ENCODE data around the gene FILIP1. TPM values are rescaled to one million over a fixed set of nuclear protein-coding genes. Genes with fewer than 3 reads are reported as not detected.

The FILIP1 gene
- total RNA-seq, 1 experiment from 2014 or later = 2.9 TPM

DNA sequence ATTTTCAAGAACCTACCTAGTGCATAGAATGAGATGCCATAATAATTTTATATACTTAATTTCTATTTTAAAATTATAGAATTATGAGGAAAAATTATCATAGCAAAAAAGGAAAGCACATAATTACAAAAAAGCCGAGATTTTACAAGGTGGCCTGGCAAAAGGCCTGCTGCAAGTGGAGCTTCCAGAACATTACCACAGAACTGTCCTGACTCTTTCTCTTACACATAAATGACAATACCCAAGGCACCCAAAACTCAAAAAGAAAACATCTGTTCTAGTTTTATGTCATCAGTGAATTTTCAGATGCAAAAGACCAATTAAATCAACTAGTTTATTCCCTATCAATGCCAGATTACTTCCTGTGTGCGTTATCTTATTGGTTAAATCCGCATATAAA lies 74.2 kb downstream of the FILIP1 start (continued):
- TF ChIP-seq, protein P1, sequence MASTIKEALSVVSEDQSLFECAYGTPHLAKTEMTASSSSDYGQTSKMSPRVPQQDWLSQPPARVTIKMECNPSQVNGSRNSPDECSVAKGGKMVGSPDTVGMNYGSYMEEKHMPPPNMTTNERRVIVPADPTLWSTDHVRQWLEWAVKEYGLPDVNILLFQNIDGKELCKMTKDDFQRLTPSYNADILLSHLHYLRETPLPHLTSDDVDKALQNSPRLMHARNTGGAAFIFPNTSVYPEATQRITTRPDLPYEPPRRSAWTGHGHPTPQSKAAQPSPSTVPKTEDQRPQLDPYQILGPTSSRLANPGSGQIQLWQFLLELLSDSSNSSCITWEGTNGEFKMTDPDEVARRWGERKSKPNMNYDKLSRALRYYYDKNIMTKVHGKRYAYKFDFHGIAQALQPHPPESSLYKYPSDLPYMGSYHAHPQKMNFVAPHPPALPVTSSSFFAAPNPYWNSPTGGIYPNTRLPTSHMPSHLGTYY (CRISPR knock-in tag; IDR thresholded peaks at IDR 0.05) = no peak
- TF ChIP-seq, protein P2, sequence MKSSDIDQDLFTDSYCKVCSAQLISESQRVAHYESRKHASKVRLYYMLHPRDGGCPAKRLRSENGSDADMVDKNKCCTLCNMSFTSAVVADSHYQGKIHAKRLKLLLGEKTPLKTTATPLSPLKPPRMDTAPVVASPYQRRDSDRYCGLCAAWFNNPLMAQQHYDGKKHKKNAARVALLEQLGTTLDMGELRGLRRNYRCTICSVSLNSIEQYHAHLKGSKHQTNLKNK (CRISPR knock-in tag; IDR thresholded peaks at IDR 0.05) = no peak
- TF ChIP-seq, protein P3, sequence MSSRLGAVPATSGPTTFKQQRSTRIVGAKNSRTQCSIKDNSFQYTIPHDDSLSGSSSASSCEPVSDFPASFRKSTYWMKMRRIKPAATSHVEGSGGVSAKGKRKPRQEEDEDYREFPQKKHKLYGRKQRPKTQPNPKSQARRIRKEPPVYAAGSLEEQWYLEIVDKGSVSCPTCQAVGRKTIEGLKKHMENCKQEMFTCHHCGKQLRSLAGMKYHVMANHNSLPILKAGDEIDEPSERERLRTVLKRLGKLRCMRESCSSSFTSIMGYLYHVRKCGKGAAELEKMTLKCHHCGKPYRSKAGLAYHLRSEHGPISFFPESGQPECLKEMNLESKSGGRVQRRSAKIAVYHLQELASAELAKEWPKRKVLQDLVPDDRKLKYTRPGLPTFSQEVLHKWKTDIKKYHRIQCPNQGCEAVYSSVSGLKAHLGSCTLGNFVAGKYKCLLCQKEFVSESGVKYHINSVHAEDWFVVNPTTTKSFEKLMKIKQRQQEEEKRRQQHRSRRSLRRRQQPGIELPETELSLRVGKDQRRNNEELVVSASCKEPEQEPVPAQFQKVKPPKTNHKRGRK (CRISPR knock-in tag; IDR thresholded peaks at IDR 0.05; ENCODE audit: borderline replicate concordance) = no peak
- TF ChIP-seq ELF4 (CRISPR knock-in tag; IDR thresholded peaks at IDR 0.05; ENCODE audit: low read depth) = no peak

DNA sequence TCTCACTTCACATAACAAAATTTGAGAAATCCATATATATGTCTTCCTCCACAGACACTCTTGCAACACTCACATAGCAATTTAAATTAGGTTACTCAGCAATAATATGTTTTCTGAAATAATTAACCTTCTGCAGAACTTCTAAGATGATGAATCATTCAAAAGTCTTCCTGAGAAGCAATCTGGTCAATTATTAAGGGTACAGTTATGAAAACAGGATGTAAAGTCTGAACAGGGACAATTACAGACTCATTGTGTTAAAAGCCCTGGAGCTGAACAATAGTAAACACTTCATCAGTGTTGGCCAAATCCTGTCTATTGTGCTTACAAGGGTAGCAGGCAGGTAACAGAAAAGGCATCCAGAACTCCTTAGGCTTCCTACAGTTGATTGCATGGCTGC lies 75.4 kb downstream of the FILIP1 start:
- no peak overlapping the region for H3K4me3 Mint-ChIP-seq
- H3K36me3 Mint-ChIP-seq = no peaks in the 10 kb centered on the region
- ATAC-seq (no peak; the same call in 1 of the 2 replicates), DNase-seq (ENCODE audit: low spot score) (no peak)
- no peaks in the 10 kb centered on the region for H3K9me3 Mint-ChIP-seq
- no peaks in the 10 kb centered on the region for H3K27me3 Mint-ChIP-seq (ENCODE audit: low read depth)
- CTCF ChIA-PET = no interaction called here
- peaks cover 11% of the 10 kb centered on the region for H3K4me1 Mint-ChIP-seq
- no peak for TF ChIP-seq ZBTB21 (CRISPR knock-in tag; IDR thresholded peaks at IDR 0.05; ENCODE audit: borderline replicate concordance)
- no peak for TF ChIP-seq ATF1 (CRISPR knock-in tag; IDR thresholded peaks at IDR 0.05)
- TF ChIP-seq, protein P4, sequence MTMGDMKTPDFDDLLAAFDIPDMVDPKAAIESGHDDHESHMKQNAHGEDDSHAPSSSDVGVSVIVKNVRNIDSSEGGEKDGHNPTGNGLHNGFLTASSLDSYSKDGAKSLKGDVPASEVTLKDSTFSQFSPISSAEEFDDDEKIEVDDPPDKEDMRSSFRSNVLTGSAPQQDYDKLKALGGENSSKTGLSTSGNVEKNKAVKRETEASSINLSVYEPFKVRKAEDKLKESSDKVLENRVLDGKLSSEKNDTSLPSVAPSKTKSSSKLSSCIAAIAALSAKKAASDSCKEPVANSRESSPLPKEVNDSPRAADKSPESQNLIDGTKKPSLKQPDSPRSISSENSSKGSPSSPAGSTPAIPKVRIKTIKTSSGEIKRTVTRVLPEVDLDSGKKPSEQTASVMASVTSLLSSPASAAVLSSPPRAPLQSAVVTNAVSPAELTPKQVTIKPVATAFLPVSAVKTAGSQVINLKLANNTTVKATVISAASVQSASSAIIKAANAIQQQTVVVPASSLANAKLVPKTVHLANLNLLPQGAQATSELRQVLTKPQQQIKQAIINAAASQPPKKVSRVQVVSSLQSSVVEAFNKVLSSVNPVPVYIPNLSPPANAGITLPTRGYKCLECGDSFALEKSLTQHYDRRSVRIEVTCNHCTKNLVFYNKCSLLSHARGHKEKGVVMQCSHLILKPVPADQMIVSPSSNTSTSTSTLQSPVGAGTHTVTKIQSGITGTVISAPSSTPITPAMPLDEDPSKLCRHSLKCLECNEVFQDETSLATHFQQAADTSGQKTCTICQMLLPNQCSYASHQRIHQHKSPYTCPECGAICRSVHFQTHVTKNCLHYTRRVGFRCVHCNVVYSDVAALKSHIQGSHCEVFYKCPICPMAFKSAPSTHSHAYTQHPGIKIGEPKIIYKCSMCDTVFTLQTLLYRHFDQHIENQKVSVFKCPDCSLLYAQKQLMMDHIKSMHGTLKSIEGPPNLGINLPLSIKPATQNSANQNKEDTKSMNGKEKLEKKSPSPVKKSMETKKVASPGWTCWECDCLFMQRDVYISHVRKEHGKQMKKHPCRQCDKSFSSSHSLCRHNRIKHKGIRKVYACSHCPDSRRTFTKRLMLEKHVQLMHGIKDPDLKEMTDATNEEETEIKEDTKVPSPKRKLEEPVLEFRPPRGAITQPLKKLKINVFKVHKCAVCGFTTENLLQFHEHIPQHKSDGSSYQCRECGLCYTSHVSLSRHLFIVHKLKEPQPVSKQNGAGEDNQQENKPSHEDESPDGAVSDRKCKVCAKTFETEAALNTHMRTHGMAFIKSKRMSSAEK (CRISPR knock-in tag; IDR thresholded peaks at IDR 0.05; ENCODE audit: borderline replicate concordance) = no peak
- TF ChIP-seq ZNF121 (CRISPR knock-in tag; IDR thresholded peaks at IDR 0.05) = no peak
- H3K27ac Mint-ChIP-seq = no peak overlapping the region
- POLR2A ChIA-PET = no interaction called here

DNA sequence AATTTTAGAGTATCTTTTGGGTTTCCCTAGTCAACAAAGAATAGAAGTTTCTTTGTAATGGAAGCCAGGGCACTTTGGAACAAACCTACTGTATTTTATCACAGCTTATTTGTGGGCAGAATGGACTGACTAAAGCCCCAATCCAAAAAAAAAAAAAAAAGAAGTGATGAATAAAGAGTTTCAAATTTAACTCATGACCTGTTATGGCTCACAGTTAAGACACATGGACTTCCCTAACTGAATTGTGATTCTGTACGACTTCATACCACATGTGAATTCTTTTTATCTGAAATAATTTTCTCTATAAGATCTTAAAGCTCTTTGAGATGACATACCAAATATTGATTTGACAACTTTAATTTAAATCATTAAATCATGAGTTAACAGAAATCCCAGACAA lies 77.2 kb downstream of the FILIP1 start:
- H3K4me1 Mint-ChIP-seq = peaks cover 11% of the 10 kb centered on the region
- no peak for TF ChIP-seq FOXJ3 (CRISPR knock-in tag; IDR thresholded peaks at IDR 0.05; ENCODE audit: borderline replicate concordance)
- no peak overlapping the region for H3K4me3 Mint-ChIP-seq
- ATAC-seq (no peak), DNase-seq (ENCODE audit: low spot score) (no peak)
- H3K9me3 Mint-ChIP-seq = no peaks in the 10 kb centered on the region
- POLR2A ChIA-PET = interaction anchor here (0.7 kb wide), 1 partner anchor 67 kb away, joined by 3 read pairs; no protein-coding TSS in a partner anchor
- no peaks in the 10 kb centered on the region for H3K36me3 Mint-ChIP-seq
- CTCF ChIA-PET = no interaction called here
- H3K27ac Mint-ChIP-seq = no peak overlapping the region
- no peaks in the 10 kb centered on the region for H3K27me3 Mint-ChIP-seq (ENCODE audit: low read depth)

DNA sequence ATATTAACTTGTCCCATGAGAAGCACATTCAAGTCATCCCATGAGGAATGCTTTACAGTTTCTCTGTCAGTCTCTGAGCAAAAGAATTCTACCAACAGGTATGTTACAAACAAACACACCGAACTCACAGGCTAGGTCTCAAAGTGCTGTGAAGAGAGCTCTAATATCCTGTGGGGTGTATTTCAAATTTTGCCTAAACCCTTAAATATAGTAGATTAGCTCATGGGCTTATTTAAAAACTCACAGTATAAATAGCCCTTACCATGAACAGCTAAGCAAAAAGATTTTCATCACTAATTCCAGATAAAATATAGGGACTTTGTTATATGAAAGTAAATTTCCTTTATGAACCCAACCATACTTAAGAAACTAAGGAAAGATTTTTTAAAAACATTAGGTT lies 77.8 kb downstream of the FILIP1 start:
- Mint-ChIP-seq H3K27ac (no peak overlapping the region), H3K4me3 (no peak overlapping the region), H3K4me1 (peaks cover 11% of the 10 kb centered on the region), H3K9me3 (peaks cover 6% of the 10 kb centered on the region), H3K27me3 (ENCODE audit: low read depth) (no peaks in the 10 kb centered on the region), H3K36me3 (no peaks in the 10 kb centered on the region)
- DNase-seq (ENCODE audit: low spot score) (no peak), ATAC-seq (no peak)
- TF ChIP-seq, protein P5, sequence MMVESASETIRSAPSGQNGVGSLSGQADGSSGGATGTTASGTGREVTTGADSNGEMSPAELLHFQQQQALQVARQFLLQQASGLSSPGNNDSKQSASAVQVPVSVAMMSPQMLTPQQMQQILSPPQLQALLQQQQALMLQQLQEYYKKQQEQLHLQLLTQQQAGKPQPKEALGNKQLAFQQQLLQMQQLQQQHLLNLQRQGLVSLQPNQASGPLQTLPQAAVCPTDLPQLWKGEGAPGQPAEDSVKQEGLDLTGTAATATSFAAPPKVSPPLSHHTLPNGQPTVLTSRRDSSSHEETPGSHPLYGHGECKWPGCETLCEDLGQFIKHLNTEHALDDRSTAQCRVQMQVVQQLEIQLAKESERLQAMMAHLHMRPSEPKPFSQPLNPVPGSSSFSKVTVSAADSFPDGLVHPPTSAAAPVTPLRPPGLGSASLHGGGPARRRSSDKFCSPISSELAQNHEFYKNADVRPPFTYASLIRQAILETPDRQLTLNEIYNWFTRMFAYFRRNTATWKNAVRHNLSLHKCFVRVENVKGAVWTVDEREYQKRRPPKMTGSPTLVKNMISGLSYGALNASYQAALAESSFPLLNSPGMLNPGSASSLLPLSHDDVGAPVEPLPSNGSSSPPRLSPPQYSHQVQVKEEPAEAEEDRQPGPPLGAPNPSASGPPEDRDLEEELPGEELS (CRISPR knock-in tag; IDR thresholded peaks at IDR 0.05) = no peak
- TF ChIP-seq TEAD4 (CRISPR knock-in tag; IDR thresholded peaks at IDR 0.05) = no peak
- TF ChIP-seq, protein P6, sequence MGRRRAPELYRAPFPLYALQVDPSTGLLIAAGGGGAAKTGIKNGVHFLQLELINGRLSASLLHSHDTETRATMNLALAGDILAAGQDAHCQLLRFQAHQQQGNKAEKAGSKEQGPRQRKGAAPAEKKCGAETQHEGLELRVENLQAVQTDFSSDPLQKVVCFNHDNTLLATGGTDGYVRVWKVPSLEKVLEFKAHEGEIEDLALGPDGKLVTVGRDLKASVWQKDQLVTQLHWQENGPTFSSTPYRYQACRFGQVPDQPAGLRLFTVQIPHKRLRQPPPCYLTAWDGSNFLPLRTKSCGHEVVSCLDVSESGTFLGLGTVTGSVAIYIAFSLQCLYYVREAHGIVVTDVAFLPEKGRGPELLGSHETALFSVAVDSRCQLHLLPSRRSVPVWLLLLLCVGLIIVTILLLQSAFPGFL (CRISPR knock-in tag; IDR thresholded peaks at IDR 0.05; ENCODE audit: borderline replicate concordance) = no peak
- CTCF ChIA-PET = interaction anchor here (0.8 kb wide), 1 partner anchor 48 kb away, joined by 3 read pairs; no protein-coding TSS in a partner anchor
- POLR2A ChIA-PET = interaction anchor here (0.9 kb wide), 1 partner anchor 13 kb away, joined by 3 read pairs; no protein-coding TSS in a partner anchor
